ENCODE data around the gene VEPH1. TPM values are rescaled to one million over a fixed set of nuclear protein-coding genes. Genes with fewer than 3 reads are reported as not detected.
A peak's percentile ranks its signal among the peaks of the same experiment; 100 is the strongest.

The VEPH1 gene
- total RNA-seq, 1 experiment from 2014 or later, result 27.3 TPM

- Histone ChIP-seq H3K27me3 (ENCODE audit: low read length) (no peaks in the 10 kb centered on the region), H3F3A (ENCODE audit: low read length, unreplicated experiment) (no peaks in the 10 kb centered on the region), H2AFZ (ENCODE audit: low read length) (no peak overlapping the region), H4K20me1 (ENCODE audit: low read length) (no peaks in the 10 kb centered on the region), H3K4me1 (ENCODE audit: insufficient read depth, low read length) (peaks cover 20% of the 10 kb centered on the region), H3K4me3 (ENCODE audit: low read length) (no peak overlapping the region), H3K9ac (ENCODE audit: low read length) (no peak overlapping the region), H3K36me3 (ENCODE audit: low read depth, low read length) (no peaks in the 10 kb centered on the region), H3K9me3 (ENCODE audit: low read length) (no peaks in the 10 kb centered on the region), H3K9me2 (replicated peaks; ENCODE audit: low read length) (no peaks in the 10 kb centered on the region), H3K27ac (ENCODE audit: low read length) (no peak overlapping the region), H3K4me2 (ENCODE audit: low read length) (no peak overlapping the region), H3K79me2 (ENCODE audit: low read length) (no peaks in the 10 kb centered on the region)
- ATAC-seq (no peak), DNase-seq (peak; percentile 29)
- TF ChIP-seq EZH2phosphoT487 (IDR thresholded peaks at IDR 0.05; ENCODE audit: borderline replicate concordance, low read length) (no peak), EZH2 (IDR thresholded peaks at IDR 0.05; ENCODE audit: low read length, unreplicated experiment) (no peak), CTCF (conservative IDR thresholded peaks at IDR 0.05; ENCODE audit: low read depth, low read length) (no peak)
- BruUV-seq (replicated peaks), result no TSS peak
- CTCF ChIA-PET, result no interaction called here
- POLR2A ChIA-PET (ENCODE audit: unreplicated experiment), result no interaction called here
- intact Hi-C loops (cut with micrococcal nuclease), result no loop called here
Observed at GRCh38 chr3:157494581-157495281, 8.5 kb downstream of the VEPH1 start.

DNA sequence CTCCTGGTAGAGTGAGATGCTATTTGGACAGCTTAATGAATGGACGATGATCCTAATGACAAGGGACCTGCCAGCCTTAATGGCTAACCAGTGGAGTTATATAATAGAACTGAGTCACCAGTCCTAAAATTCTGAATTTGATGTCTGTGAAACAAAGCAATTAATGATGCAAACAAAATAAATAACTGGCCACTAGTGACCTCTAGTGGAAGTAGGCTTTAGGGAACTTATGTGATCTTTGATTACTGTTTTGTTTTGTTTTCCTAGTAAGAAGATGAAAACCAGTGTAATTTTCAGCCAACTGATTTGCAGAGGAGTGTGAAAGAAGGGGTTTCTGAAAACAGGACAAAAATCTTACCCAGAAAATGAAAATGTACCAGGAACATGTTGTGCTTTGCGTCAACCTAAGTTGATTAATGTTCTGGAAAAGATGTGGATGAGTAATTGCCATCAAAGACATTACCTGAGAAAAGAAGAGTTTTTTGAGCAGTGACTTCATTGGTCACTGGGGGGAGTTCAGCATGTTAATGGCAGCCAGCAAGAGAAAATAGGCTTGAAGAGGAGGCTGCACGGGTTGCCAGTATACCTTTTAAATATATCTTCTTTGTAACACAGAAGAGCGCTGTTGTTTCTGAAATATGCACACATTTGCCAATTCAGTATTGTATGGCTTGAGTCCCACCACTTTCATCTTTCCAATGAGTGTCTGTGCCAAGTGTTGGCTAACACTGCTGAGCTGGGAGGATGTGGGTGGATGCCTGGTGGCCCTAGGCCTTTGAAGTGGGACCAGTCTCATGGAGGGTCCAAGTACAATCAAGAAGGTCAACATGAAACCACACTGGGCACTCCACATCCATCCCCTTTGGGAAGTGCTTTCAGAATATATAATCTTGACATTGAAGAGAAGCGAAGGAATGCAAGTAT is 9.3 kb downstream of the VEPH1 start:
- Histone ChIP-seq H3K4me1 (ENCODE audit: insufficient read depth, low read length) (peaks cover 11% of the 10 kb centered on the region), H3K27me3 (ENCODE audit: low read length) (no peaks in the 10 kb centered on the region), H3K9me2 (replicated peaks; ENCODE audit: low read length) (no peaks in the 10 kb centered on the region), H2AFZ (ENCODE audit: low read length) (no peak overlapping the region), H3K79me2 (ENCODE audit: low read length) (no peaks in the 10 kb centered on the region), H3K4me3 (ENCODE audit: low read length) (no peak overlapping the region), H3F3A (ENCODE audit: low read length, unreplicated experiment) (no peaks in the 10 kb centered on the region), H3K36me3 (ENCODE audit: low read depth, low read length) (no peaks in the 10 kb centered on the region), H3K9me3 (ENCODE audit: low read length) (no peaks in the 10 kb centered on the region), H4K20me1 (ENCODE audit: low read length) (no peaks in the 10 kb centered on the region), H3K27ac (ENCODE audit: low read length) (no peak overlapping the region), H3K4me2 (ENCODE audit: low read length) (no peak overlapping the region), H3K9ac (ENCODE audit: low read length) (no peak overlapping the region)
- peak; percentile 68 for ATAC-seq
- CTCF ChIA-PET, result interaction anchor here (0.9 kb wide), 1 partner anchor 290 kb away, joined by 5 read pairs; no protein-coding TSS in a partner anchor
- no peak for TF ChIP-seq EZH2 (IDR thresholded peaks at IDR 0.05; ENCODE audit: low read length, unreplicated experiment)
- peak; percentile 92 for TF ChIP-seq CTCF (conservative IDR thresholded peaks at IDR 0.05; ENCODE audit: low read depth, low read length)
- TF ChIP-seq EZH2phosphoT487 (IDR thresholded peaks at IDR 0.05; ENCODE audit: borderline replicate concordance, low read length), result no peak
- peak; percentile 83 for DNase-seq
- POLR2A ChIA-PET (ENCODE audit: unreplicated experiment), result no interaction called here
- intact Hi-C loops (cut with micrococcal nuclease), result loop anchor here (1.0 to 2.0 kb wide), 3 partner anchors 47 to 290 kb away; no protein-coding TSS in a partner anchor
- no TSS peak for BruUV-seq (replicated peaks)

Measured in PC-3 (cell line).